A172 (cell line): ENCODE measurements around the gene TCTA. TPM values are rescaled to one million over a fixed set of nuclear protein-coding genes. Genes with fewer than 3 reads are reported as not detected.

Source experiments
- DNase-seq: peaks from one replicate; pipeline ENCODE4 v3.0.0-alpha.2; 2015; ENCODE audit warnings: low spot score
- total RNA-seq: library from RNA; depleted of rRNA; stranded (reverse); fragments of >200 nt; shearing (Covaris generic); gene quantifications from 2 replicates; pipeline ENCODE4 v1.2.3, GENCODE V29; 2014; rRNA removed

Gene TCTA
- total RNA-seq, 1 experiment from 2014 or later: 45.8 TPM

GRCh38 chr3:49460956-49461355 is 48.7 kb downstream of the TCTA start:
- no peak for DNase-seq

- DNase-seq: peak; percentile 44
Observed at GRCh38 chr3:49461443-49462171, 49.4 kb downstream of the TCTA start.

GRCh38 chr3:49462222-49462621 is 50.0 kb downstream of the TCTA start:
- peak; percentile 64 for DNase-seq

- DNase-seq: no peak
Observed at GRCh38 chr3:49465270-49466034, 53.2 kb downstream of the TCTA start.

Other genes with a start within 250 kb of the TCTA start
- 18.8 and 25.6 TPM in 2 replicates for gene CCDC71, start 246.1 kb upstream of the TCTA start, total RNA-seq
- gene KLHDC8B, start 240.8 kb upstream of the TCTA start, total RNA-seq: 9.0 and 16.0 TPM in 2 replicates
- 0.41 and 0.67 TPM in 2 replicates for gene C3orf62, start 135.2 kb upstream of the TCTA start, total RNA-seq
- gene USP4, start 72.4 kb upstream of the TCTA start, total RNA-seq: 9.4 and 13.5 TPM in 2 replicates
- gene GPX1, start 54.1 kb upstream of the TCTA start, total RNA-seq: 233 and 352 TPM in 2 replicates
- gene RHOA, start 447 bp upstream of the TCTA start, total RNA-seq: 612 and 632 TPM in 2 replicates
- gene AMT, start 10.1 kb downstream of the TCTA start, total RNA-seq: 0.93 and 1.8 TPM in 2 replicates
- gene NICN1, start 16.9 kb downstream of the TCTA start, total RNA-seq: 9.5 and 18.8 TPM in 2 replicates
- 132 and 135 TPM in 2 replicates for gene DAG1, start 57.8 kb downstream of the TCTA start, total RNA-seq
- 0.10 and 0.12 TPM in 2 replicates for gene BSN, start 142.1 kb downstream of the TCTA start, total RNA-seq